ENCODE measurements around the gene GIMAP8.

Gene GIMAP8

GRCh38 chr7:150524018-150524417 is 73.6 kb downstream of the GIMAP8 start:
- Histone ChIP-seq H2BK15ac (ENCODE audit: low read length) (no peak overlapping the region), H3K14ac (ENCODE audit: low read length) (no peak overlapping the region), H3K27me3 (ENCODE audit: control insufficient read depth in 3 of 3, insufficient read depth in 3 of 3, low read depth in 1 of 3, low read length in 3 of 3) (no peaks in the 10 kb centered on the region), H3K4me3 (ENCODE audit: low read length in 2 of 2) (no peak overlapping the region), H3K23ac (ENCODE audit: low read depth, low read length, poor library complexity) (no peak overlapping the region), H2AFZ (ENCODE audit: low read length) (no peak overlapping the region), H3K27ac (replicated peaks; ENCODE audit: low read length) (no peak overlapping the region), H3K79me1 (ENCODE audit: low read depth, low read length) (no peaks in the 10 kb centered on the region), H3K4ac (ENCODE audit: low read length) (no peak overlapping the region), H2BK5ac (ENCODE audit: low read length) (no peak overlapping the region), H4K8ac (ENCODE audit: low read depth, low read length) (no peak overlapping the region), H3K18ac (ENCODE audit: low read length) (no peak overlapping the region), H4K91ac (ENCODE audit: low read depth, low read length, poor library complexity) (no peak overlapping the region), H3K36me3 (replicated peaks in 1 of 2; ENCODE audit: control insufficient read depth in 2 of 2, insufficient read depth in 2 of 2, low read length in 2 of 2) (no peaks in the 10 kb centered on the region), H2BK12ac (ENCODE audit: low read length) (no peak overlapping the region), H3K9me3 (replicated peaks in 1 of 2; ENCODE audit: control insufficient read depth in 2 of 2, insufficient read depth in 1 of 2, low read depth in 1 of 2, low read length in 2 of 2) (peaks cover 0 to 2% of the 10 kb centered on the region in 2 donors), H2AK5ac (ENCODE audit: low read depth, low read length) (no peak overlapping the region), H2BK120ac (ENCODE audit: low read depth, low read length) (no peak overlapping the region), H3K9ac (ENCODE audit: low read depth, low read length, poor library complexity) (no peak overlapping the region), H3K4me1 (ENCODE audit: control insufficient read depth in 2 of 2, insufficient read depth in 1 of 2, low read depth in 1 of 2, low read length in 2 of 2) (no peaks in the 10 kb centered on the region), H3K4me2 (ENCODE audit: insufficient read depth, low read length, poor library complexity, severe bottlenecking) (no peak overlapping the region)
- no CpG with 5 or more reads among the region's 2 CpGs for WGBS, 2 donors (ENCODE audit: extremely low coverage in 2 of 2, insufficient read length in 2 of 2, insufficient replicate concordance in 1 of 2)
- DNase-seq (ENCODE audit: low spot score) = no peak

Data from neuronal stem cell (in vitro differentiated cells).